DMS53 treated with DMSO at 0.1 percent for 48 hours (cell line): ENCODE data around the gene SH3TC2.

Source experiments
- DNase-seq: peaks from one replicate; lab custom pipeline; 2025; ENCODE audit not compliant: unreplicated experiment; lab: John Stamatoyannopoulos, UW

SH3TC2 gene

GRCh38 chr5:149061341-149061740 is 1.5 kb downstream of the SH3TC2 start:
- no peak for DNase-seq

GRCh38 chr5:149060325-149060724 is 2.5 kb downstream of the SH3TC2 start:
- DNase-seq = peak; percentile 21

GRCh38 chr5:149056616-149057165 is 6.2 kb downstream of the SH3TC2 start:
- no peak for DNase-seq

- DNase-seq = no peak
Observed at GRCh38 chr5:149054416-149054815, 8.4 kb downstream of the SH3TC2 start.

- no peak for DNase-seq
Observed at GRCh38 chr5:149053072-149053695, 9.7 kb downstream of the SH3TC2 start.

- DNase-seq = no peak
Observed at GRCh38 chr5:149049371-149049781, 13.5 kb downstream of the SH3TC2 start.

GRCh38 chr5:149048811-149049210 is 14.1 kb downstream of the SH3TC2 start:
- DNase-seq = no peak

GRCh38 chr5:149047462-149047861 is 15.4 kb downstream of the SH3TC2 start:
- DNase-seq = no peak

GRCh38 chr5:149046196-149046829 is 16.5 kb downstream of the SH3TC2 start:
- DNase-seq = no peak

GRCh38 chr5:149045089-149045460 is 17.8 kb downstream of the SH3TC2 start:
- DNase-seq = no peak

- DNase-seq = no peak
Observed at GRCh38 chr5:149044453-149045088, 18.3 kb downstream of the SH3TC2 start.

GRCh38 chr5:149043641-149044040 is 19.2 kb downstream of the SH3TC2 start:
- no peak for DNase-seq

GRCh38 chr5:149042865-149043264 is 20.0 kb downstream of the SH3TC2 start:
- DNase-seq = no peak

- no peak for DNase-seq
Observed at GRCh38 chr5:149041242-149041641, 21.6 kb downstream of the SH3TC2 start.

- DNase-seq = no peak
Observed at GRCh38 chr5:149040421-149040820, 22.4 kb downstream of the SH3TC2 start.

- no peak for DNase-seq
Observed at GRCh38 chr5:149039506-149039905, 23.4 kb downstream of the SH3TC2 start.

GRCh38 chr5:149038336-149039080 is 24.4 kb downstream of the SH3TC2 start:
- no peak for DNase-seq

GRCh38 chr5:149037817-149038216 is 25.0 kb downstream of the SH3TC2 start:
- no peak for DNase-seq

GRCh38 chr5:149036970-149037369 is 25.9 kb downstream of the SH3TC2 start:
- no peak for DNase-seq

- no peak for DNase-seq
Observed at GRCh38 chr5:149036168-149036567, 26.7 kb downstream of the SH3TC2 start.

GRCh38 chr5:149035372-149035790 is 27.5 kb downstream of the SH3TC2 start:
- peak; percentile 75 for DNase-seq
